Measurements from ENCODE around the gene ATP10B. TPM values are rescaled to one million over a fixed set of nuclear protein-coding genes. Genes with fewer than 3 reads are reported as not detected.

Gene ATP10B
- total RNA-seq, 2 donors from 2014 or later, result 162 to 232 TPM

GRCh38 chr5:160703547-160704189 lies 148.3 kb downstream of the ATP10B start:
- H3K27ac ChIP-seq, result no peak overlapping the region

DNA sequence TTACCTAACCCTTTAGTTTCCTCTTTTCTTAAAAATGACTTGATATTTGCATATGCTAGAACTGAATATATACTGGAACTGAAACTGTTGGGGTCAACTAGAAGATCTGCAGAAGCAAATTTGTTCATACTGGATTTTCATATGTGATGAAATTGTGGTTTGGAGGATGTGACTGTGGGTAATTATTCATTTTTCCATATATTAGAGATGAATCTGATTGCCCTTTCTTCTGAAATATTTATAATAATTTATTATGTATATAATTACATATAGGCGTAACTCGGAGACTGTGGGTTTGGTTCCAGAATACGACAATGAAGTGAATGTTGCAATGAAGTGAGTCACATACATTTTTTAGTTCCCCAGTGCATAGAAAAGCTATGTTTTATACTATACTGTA lies 149.1 kb downstream of the ATP10B start:
- no peak for TF ChIP-seq CTCF (IDR thresholded peaks at IDR 0.05)
- no peak overlapping the region for H3K9ac ChIP-seq (ENCODE audit: low read depth in 2 of 2, low read length in 2 of 2)

More at GRCh38 chr5:160703547-160704189, 148.3 kb downstream of the ATP10B start:
- intact Hi-C loops (cut with DNase I), result no loop called here
- TF ChIP-seq CTCF (IDR thresholded peaks at IDR 0.05), result no peak
- no peak for DNase-seq
- H3K27me3 ChIP-seq, result no peaks in the 10 kb centered on the region
- H3K36me3 ChIP-seq, result no peaks in the 10 kb centered on the region
- H3K9ac ChIP-seq (ENCODE audit: low read depth in 2 of 2, low read length in 2 of 2), result no peak overlapping the region
- H3K4me1 ChIP-seq, result no peaks in the 10 kb centered on the region
- no peak overlapping the region for H3K4me3 ChIP-seq
- H3K9me3 ChIP-seq, result no peaks in the 10 kb centered on the region

DNA sequence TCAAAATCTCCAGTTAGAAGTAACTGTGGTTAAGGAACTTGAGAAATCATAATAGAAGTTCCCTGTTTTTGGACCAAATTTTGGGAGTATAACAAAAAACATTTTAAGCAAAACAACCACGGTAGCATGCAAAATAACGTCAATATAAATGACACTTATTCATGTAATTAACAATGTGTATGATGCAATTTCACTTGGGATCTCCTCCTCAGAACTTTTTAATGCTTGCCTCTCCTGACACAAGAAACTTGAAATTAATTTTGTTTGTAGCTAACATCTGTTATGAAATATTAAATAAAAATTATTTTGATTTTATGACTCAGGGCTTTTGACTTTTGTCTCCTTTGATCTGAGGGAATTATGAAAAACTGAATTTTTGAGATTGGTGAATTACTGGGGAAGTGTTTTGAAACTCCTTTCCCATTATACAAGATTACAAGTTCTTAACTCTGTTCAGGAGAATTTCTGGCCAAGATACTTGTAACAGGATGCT lies 149.7 kb downstream of the ATP10B start:
- Histone ChIP-seq H3K27ac (no peak overlapping the region), H3K27me3 (no peaks in the 10 kb centered on the region), H3K4me1 (no peaks in the 10 kb centered on the region), H3K9me3 (no peaks in the 10 kb centered on the region), H3K9ac (ENCODE audit: low read depth in 2 of 2, low read length in 2 of 2) (no peak overlapping the region), H3K36me3 (no peaks in the 10 kb centered on the region), H3K4me3 (no peak overlapping the region)
- TF ChIP-seq CTCF (IDR thresholded peaks at IDR 0.05), result no peak
- intact Hi-C loops (cut with DNase I), result no loop called here
- DNase-seq, result no peak

More for the DNA sequence above, 149.1 kb downstream of the ATP10B start:
- no peaks in the 10 kb centered on the region for H3K9me3 ChIP-seq
- no peak overlapping the region for H3K27ac ChIP-seq
- intact Hi-C loops (cut with DNase I), result no loop called here
- H3K36me3 ChIP-seq, result no peaks in the 10 kb centered on the region
- no peaks in the 10 kb centered on the region for H3K27me3 ChIP-seq
- no peak overlapping the region for H3K4me3 ChIP-seq
- DNase-seq, result no peak
- no peaks in the 10 kb centered on the region for H3K4me1 ChIP-seq

DNA sequence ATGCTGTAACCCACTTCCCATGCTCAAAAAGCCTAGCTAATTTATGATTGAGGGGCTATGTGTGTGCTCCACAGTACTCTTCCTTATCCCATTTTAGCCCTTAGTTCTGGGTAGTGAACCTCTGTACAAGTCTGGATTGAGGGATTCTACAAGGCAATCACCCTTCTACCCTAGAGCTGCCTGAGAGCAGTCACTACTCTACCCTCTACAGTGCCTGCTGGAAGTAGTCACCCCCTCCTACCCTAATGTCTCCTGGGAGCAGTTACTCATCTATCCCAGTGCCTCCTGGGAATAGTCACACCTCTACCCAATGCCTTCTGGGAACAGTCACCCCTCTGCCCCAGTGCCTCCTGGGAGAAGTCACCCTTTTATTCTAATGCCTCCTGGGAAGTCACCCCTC lies 150.6 kb downstream of the ATP10B start:
- Histone ChIP-seq H3K9ac (ENCODE audit: low read depth in 2 of 2, low read length in 2 of 2) (no peak overlapping the region), H3K4me1 (no peaks in the 10 kb centered on the region), H3K27ac (no peak overlapping the region), H3K4me3 (no peak overlapping the region), H3K9me3 (no peaks in the 10 kb centered on the region), H3K27me3 (no peaks in the 10 kb centered on the region), H3K36me3 (no peaks in the 10 kb centered on the region)
- no peak for TF ChIP-seq CTCF (IDR thresholded peaks at IDR 0.05)
- no peak for DNase-seq
- intact Hi-C loops (cut with DNase I), result no loop called here

DNA sequence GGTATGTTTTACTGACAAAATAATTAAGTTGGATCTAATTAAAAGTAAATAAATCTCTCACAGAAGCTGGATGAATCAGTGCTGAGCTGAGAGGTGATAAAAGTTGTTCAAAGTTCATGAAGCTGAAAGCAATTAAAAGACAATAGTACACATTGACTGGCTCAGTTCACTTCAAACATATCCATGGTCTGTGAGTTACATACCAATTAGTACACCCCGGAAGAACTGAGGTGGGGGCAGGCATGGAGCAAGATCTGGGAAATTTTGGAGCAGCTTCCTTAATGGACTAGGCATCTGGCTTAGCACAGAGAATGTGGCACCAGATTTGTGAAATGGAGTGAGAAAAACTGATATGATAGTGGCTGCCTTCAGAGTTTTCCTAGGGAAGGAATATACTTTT lies 152.7 kb downstream of the ATP10B start:
- Histone ChIP-seq H3K4me1 (no peaks in the 10 kb centered on the region), H3K9ac (ENCODE audit: low read depth in 2 of 2, low read length in 2 of 2) (no peak overlapping the region), H3K4me3 (no peak overlapping the region), H3K36me3 (no peaks in the 10 kb centered on the region), H3K27me3 (no peaks in the 10 kb centered on the region), H3K27ac (peak overlapping the region; percentile 41), H3K9me3 (no peaks in the 10 kb centered on the region)
- DNase-seq, result peak; percentile 75
- intact Hi-C loops (cut with DNase I), result no loop called here
- no peak for TF ChIP-seq CTCF (IDR thresholded peaks at IDR 0.05)
